ENCODE data around the gene PAQR5. TPM values are rescaled to one million over a fixed set of nuclear protein-coding genes. Genes with fewer than 3 reads are reported as not detected.

PAQR5 gene
- 1.0 and 4.7 TPM in 2 replicates for total RNA-seq

GRCh38 chr15:69298697-69299441 lies at the start of gene PAQR5:
TSS of gene PAQR5 (plus strand) at chr15:69298912. CDS start at chr15:69360081, 61,169 bp downstream.

GRCh38 chr15:69413822-69414700 lies 115.3 kb downstream of the PAQR5 start, which contains the start of gene KIF23:
TSS of gene KIF23 (plus strand) at chr15:69414349. CDS start at chr15:69414466, 117 bp downstream.

GRCh38 chr15:69452692-69453521 lies 154.2 kb downstream of the PAQR5 start, which contains the start of gene RPLP1:
TSS of gene RPLP1 (plus strand) at chr15:69452818. CDS start at chr15:69452949, 131 bp downstream.

Other genes with a start within 250 kb of the PAQR5 start
- gene GLCE, start 138.3 kb upstream of the PAQR5 start, total RNA-seq, result 10.1 and 11.8 TPM in 2 replicates
- gene KIF23, start 115.4 kb downstream of the PAQR5 start, total RNA-seq, result 27.7 and 28.9 TPM in 2 replicates
- gene RPLP1, start 153.9 kb downstream of the PAQR5 start, total RNA-seq, result 648 and 671 TPM in 2 replicates